NCI-H1930 (cell line): Measurements from ENCODE around the gene RPTN.

Source experiments
- DNase-seq, 2 experiments: peaks; one replicate each; lab custom pipeline; 2025; lab: John Stamatoyannopoulos, UW

The RPTN gene, protein sequence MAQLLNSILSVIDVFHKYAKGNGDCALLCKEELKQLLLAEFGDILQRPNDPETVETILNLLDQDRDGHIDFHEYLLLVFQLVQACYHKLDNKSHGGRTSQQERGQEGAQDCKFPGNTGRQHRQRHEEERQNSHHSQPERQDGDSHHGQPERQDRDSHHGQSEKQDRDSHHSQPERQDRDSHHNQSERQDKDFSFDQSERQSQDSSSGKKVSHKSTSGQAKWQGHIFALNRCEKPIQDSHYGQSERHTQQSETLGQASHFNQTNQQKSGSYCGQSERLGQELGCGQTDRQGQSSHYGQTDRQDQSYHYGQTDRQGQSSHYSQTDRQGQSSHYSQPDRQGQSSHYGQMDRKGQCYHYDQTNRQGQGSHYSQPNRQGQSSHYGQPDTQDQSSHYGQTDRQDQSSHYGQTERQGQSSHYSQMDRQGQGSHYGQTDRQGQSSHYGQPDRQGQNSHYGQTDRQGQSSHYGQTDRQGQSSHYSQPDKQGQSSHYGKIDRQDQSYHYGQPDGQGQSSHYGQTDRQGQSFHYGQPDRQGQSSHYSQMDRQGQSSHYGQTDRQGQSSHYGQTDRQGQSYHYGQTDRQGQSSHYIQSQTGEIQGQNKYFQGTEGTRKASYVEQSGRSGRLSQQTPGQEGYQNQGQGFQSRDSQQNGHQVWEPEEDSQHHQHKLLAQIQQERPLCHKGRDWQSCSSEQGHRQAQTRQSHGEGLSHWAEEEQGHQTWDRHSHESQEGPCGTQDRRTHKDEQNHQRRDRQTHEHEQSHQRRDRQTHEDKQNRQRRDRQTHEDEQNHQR

DNA sequence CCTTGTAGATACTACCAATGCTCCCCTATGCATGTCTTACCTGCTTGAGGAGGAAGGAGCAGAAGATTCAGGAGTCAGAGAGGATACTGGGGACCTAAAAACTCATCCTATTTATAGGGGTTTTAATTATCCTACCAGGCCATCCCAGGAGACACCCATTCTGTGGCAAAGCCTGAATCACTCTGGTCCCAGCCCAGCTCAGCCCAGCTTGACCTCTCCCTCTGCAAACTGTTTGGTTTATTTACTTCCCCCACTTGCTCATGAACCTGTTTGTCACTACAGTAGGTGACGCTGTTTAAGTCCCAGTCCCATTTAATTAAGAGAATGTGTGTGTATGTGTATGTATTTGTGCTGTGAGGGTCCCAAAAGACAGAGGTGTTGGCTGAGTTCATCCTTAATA, at the start of gene RPTN:
Gene RPTN (minus strand): TSS at position 85 of the 400 bp plus-strand sequence. CDS start 1,339 bp downstream, outside the sequence.
- DNase-seq, result no peak

DNA sequence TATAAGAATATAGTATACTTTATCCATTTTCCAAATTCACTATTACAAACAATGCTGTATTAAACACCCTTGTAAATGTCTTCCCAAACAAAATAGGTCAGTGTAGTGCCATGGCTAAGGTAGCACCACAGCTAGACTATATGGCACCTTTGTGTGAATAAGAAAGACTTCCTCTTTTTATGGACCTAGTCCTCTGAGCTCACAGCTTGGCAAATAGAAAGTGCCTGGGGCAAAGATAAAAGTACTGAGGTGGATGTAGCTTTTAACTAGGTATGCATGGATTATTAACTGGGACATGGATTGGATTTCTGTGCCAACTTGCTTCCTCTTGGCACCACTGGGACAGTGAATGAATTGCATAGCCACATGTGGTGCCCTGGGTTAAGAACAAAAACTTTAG, 40.0 kb upstream of the RPTN start:
- no peak for DNase-seq

DNA sequence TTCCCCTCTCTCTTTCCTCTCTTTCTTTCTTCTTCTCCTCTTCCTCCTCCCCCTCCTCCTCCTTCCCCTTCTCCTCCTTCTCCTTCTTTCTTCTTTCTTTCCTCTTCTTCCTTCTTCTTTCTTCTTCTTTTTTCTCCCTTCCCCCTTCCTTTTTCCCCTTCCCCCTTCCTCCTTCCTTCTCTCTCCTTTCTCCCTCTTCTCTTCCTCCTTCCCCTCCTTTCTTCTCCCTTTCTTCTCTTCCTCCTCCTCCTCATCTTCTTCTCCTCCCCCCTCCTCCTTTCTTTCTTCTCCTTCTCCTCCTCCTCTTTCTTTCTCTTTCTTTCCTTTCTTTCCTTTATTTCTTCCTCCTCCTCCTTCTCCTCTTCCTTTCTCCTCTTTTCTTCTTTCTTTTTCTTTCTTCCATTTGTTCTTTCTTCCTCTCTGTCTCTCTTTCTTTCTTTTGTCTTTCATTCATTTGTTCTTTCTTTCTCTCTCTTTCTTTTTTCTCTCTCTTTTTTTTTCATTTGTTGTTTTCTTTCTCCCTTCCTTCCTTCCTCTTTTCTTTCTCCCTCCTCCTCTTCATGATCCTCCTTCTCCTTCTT, 38.4 kb upstream of the RPTN start:
- no peak for DNase-seq

DNA sequence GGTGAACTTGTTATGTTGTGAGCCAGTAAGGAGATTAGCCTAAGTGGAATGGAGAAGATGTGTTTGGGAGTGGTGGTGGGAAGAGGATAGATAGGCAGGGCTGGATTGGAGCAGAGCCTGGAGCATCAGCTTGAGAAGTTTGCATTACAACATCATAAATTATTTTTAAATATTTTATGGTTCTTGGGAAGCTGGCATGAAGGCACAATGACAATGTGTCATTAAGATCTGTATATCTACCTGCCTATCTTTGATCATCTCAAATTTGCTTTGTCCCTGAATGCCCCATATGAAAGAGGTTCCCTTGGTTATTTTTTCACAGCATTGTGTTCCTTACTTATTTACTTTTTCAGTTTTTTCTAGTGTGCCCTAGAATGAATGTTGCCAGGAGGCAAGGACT, 32.7 kb upstream of the RPTN start:
- no peak for DNase-seq

DNA sequence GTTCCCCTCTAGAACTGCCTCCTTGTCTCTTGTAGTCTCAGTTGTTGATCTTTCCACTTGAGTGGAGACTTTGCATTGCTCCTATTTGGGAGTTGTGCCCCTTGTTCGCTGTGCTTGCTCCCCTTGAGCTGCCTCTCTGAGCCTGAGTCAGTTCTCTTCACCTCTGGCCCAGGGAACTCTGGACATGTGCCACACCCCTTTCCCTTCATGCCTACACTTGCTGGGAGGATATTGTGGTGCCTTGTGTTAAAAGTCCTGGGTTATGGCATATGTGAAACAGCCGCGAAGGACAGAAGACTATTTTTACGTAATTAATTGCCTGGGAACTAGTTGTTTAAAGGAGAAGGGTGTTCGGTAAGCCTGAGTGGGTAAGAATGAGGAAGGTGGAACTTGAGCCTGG, 32.2 kb upstream of the RPTN start:
- DNase-seq, result no peak

DNA sequence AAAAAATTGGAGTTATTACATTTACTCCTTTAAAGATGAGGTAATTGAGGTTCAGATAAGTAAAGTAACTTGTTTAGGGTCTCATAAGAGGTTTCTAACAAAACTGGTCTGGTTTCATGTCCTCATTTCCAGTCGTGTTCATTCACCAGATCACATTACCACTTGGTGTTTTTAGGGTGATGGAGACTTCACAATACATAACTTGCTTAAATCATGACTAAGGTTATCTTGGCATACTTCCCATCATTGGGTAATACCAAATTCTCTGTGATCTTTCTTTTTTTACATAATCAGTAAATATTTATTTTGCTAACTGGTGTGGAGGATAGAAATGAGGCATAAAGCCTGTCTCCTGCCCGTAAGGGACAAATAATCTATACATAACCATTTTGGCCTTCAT, 31.6 kb upstream of the RPTN start:
- DNase-seq, result no peak

DNA sequence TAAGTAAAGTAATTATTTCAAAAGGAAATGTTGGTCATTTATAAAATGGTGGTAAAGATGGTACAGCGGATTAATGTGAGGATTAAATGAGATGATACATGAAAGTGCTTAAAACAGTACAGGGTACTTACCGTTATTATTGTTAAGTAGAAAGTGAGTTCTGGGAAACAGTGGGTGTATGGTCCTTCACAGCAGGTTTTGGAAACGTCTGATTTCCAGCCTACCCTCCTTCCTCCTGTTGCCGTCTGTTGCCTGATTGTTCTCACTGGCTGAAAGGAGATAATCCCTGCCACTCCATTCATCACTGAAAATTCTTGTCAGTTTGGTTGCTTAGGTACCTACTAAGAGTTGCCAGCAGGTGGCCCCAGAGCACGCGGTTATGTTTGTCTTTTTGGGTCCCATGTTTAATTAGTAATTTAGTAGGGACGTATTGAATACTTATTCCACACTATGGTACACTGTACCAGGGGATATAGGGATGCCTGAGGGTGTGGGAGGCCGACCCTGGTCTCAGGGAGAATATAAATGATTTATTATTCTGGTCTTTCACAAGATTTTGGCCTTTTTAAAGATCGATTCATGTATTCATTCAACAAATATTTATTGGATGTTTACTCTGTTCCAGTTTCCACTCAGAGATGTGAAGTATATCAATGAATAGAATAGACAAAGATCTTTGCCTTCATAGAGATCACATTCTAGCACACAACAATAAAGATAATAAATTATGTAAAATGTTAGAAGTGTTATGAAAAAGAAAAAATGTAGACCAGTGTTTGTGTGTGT, 30.8 kb upstream of the RPTN start:
- DNase-seq, result peak; percentile 69 to 78

DNA sequence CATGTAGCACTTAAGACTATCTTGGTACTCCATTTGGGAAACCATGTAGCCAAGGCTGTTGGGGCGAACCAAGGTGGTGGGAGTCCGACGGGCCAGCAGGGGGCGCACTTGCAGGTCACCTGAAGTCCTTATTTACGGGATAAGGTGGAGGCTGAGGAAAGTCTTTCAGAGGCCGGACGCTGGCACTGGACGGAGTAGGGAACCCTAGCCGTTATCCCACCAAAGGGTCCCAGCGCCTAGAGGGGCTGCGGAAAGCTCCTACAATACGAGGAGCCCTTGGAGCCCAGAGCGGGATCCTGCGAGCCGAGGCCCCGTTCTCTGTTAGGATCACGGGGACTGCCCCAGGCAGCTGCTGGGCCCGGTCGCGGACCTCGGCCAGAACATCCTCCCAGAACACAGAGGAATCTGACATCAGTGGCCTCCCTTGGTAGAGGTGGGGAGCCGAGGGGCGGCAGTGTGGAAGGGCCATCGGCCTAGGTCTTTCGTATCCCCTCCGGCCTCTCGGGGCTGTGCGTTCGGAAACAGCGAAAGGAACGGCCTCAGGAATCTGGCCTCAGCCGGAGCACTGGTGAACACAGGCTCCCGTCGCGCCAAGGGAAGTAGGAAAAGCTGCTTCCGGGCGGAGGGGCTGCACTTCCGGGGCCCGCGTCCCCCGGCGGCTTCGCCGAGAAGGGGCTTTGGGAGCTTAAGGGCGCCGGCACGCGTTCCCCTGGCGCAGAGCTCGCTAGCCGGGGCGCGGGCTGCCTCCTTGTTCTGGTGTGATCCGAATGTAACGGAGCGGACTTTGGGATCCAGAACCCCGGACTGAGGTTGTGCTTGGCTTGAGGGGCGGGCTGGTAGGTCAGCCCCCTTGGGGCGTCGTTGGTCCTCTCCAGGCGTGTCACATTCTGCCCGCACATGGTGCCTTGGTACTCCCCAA, 29.9 kb upstream of the RPTN start:
- DNase-seq, result peak; percentile 63 to 82

DNA sequence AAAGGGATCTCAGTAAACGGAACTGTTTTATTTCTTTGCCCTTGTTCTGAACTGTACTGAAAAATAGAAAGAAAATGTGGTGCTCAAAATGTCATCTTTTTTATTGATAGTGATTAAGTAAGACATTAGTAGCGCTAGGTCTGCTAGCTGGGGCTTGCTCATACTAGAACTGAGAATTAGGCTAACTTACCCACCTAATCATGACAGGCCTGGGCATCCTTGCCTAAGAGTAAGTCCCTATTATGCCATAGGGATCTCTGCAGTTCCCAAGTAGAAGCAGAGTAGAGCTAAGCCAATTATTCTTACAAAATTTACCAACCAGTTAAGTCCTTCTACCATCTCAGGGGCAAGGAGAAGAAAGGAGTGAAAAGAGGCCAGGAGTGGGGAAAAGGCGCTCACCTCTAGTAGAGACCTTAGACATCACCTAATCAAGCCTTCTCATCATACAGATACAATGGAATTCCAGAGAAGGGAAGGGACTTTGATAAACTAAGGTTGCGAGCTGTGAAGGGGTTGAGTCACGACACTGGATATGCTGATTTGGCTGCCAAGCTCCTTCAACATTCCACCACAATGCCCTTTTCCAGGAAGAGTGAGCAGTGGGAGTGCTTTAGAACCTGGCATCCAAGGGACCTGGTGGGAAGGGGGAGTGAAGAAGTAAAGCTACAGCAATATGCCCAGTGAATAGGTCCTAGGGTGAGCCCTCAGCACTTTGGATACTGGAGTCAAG, 27.7 kb upstream of the RPTN start:
- no peak for DNase-seq

DNA sequence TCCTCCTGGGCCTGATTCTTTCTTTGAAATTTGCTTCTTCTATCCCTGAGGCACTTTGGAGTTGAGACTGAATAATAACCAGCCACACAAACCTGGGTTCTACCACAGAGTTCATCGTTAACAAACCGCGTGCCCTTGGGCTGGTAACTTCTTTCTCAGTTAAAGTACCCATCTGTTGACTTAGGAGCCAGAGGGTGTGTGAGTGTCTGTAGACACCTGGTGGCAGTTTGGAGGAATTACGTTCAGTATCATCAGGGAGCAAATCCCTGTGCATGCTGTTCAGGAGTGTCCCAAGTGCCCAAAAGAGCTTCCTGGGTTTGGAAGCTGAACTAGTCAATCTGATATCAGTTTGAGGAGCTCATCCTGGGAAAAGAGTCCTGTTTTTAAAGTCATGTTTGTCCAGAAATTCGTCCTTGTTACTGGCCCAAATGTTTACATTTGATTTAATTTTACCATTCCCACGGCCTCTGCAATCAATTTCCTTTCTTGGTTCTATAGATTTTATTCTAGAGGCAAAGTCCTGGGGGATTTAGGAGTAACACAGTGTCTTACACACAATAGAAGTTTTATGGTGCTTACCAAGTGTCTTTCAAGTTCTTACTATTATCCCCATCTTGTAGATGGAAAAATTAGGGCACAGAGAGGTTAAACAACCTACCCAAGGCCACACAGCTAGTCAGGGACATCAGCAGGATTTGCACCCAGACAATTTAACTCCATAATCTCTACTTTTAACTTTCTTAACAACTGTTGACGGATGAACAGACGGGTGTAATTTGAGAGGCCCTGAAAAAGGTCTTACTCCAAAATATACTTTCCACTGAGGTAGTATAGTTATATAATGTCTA, 26.7 kb upstream of the RPTN start:
- DNase-seq, result peak; percentile 30 to 34

DNA sequence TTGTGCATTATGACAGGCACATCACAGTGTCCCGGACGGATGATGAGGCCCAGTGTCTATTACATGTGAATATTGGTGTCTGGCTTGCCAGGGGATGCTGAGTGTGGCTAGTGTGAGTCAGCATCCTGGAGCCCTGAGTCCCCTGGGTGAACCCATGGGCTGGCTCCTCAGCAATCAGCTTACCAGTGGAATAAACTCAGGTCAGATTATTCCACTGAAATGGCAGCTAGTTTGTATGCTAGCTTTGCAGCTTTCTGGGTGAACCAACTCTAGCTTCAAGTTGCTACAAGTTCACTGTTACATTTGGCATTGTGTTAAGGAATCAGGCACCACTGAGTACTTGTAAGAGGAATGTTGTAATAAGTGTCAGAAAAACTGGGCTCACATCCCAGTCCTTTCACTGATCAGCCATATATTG, 23.9 kb upstream of the RPTN start:
- no peak for DNase-seq

DNA sequence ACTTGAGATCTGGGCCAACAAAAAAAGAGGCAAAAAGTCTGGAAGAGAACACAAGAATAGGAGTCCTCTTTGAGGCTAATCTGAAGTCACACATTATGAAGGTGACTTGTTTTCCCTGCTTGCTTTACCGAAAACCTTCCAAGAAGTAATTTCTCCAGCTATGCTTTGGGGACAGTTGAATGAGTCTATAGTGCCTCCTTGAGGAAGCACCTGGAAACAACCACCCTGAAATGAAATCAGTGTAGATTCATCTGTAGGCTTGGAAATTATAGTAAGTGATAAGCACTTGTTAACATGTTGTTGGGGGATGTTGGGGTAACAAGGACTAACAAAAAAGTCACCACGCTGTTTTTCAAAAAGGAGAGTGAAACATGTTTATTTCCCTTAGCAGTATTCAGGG, 23.4 kb upstream of the RPTN start:
- no peak for DNase-seq

DNA sequence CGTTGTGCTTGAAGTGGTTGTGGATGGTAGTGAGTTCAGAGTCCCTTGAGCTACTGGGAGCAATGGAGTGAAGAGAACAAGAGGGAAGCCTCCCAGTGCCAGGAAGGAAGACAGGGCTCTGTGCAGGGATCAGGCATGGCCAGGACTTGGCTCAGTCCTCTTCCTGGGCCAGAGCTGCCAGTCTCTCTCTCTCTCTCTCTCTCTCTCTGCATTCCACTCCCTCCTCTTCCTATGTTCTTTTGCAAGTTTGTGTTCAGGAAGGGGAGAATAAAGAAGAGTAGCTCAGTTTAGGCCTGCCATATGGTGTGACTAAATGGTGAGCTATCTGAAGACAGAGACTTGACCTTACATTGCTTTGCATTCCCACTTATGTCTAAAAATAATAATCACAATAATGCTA, 20.5 kb upstream of the RPTN start:
- no peak for DNase-seq

DNA sequence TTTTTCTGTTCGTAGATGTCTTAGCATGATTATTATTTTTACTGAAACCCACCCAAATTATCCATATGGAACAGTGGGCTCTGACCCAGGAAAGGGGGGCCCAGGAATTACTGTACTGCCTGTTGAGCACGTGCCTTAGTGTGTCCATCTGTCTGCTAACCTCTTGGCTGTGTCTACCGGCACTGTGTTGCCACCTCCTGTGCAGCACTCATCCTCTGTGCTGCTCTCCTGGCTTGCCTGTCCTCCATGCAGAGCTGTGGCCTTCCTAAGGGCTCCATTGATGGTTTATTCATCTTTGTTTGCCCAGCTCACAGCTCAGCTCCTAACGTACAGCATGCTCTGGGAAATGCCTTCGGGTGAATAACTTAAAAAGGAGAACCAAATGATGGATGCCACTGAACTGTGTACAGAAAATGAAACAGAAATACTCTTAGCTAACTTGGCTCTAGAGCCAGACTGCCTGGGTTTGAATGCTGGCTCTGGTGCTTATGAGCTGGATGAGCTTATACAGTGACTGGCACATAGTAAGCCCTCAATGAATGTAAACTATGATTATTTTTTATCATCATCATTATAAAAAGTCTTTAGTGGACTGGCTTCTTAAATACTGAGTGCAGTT, 11.4 kb upstream of the RPTN start:
- no peak for DNase-seq

DNA sequence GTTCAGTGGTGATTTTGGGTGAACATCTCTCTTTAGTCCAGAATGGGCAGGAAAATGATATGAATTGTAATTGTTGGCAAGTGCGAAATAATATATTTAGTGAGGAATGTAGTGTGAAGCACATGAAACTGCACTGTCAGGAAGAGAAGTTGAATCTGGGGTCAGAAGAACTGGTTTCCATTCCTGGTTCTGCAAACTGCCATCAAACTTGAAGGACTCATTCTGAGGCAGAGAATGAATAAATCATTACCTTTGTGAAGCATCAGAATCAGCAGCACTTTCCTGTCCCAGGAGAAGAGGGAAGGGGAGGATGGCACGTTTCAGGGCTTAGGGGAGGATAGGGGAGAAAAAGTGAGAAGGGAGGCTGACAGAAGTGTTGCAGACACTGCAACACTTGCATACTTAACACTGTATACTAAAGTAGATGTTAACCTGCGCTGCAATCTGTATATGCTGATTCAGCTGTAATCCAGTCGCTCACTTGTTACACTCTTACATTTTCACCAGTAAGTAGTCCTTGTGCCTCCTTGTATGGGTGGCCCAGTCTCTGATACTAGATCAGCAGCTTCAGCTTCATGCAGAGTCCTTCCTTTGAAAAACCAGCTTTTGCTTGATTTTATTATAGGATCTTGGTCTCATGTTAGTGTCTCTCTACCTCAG, 10.5 kb upstream of the RPTN start:
- DNase-seq, result no peak

DNA sequence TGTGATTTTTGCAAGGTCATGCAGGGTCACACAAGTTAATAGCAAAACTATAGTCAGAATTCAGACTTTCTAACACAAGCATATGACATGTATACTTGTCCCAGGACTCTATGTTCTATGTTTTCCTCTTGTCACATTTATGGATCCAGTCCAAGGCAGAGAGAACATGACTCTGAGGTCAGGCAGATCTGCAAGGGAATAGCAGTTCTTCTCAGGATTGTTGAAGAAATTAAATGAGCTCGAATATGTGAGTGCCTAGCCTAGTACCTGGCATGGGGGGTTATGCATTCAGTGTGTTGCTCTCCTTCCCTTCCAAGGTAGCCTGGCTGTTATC, 9.5 kb upstream of the RPTN start:
- no peak for DNase-seq

DNA sequence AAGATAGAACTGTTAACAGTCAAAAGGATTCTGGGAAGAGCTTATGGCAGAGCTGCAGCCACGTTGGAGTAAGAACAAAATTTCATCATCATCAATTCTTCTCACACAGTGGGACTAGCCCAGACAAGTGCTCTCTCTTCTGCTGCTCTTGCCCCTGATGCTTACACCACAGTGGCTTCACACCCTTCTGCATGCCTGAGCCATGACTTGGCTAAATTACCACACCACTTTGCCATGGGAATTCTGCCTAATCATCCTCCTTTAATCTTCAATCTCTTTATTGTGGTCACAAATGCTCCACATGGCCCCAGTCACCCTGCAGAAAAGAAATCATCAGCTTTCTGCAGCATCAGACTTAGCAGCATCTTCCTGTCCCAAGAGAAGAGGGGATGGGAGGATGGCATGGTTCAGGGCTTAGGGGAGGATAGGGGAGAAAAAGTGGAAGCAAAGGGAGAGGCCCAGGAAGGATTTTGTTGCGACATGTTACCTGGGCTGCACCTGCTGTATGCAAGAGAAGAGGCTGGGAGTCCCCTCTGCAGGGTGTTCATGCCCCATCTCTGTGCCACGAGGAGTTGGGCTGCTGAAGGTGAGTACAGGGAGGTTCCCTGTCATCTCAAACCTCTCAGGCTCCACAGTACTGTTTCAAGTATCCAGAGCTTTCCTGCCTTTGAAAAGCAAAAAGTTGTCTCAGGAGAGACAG, 9.0 kb upstream of the RPTN start:
- DNase-seq, result no peak

DNA sequence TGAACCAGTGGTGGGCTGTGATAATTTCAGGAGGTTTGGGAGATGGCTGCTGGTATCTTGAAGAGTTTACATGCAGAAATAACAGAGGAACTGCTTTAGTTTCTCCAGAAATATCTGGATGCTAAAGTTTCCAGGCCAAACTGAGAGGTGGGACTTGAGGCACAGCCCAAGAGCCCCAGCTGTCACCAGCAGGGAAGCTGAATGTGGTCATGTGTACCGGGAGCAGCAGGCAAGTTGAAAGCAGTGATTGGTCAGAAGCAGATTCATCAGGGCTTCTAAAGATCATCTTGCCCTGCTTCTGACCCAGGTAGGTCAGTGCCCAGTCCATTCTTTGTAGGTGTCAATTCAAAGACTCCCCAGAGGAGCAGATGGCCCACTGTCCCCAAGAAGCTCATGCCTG, 7.9 kb upstream of the RPTN start:
- DNase-seq, result no peak
